Head of caudate nucleus (tissue), 42 donors: ENCODE measurements around the gene ACSL6.
"Not testable (repeated sequence)": the region's sequence is repeated elsewhere in the genome, so short reads cannot be mapped to it uniquely, and the experiment has no call there.

Experiments used
- DNase-seq, 42 donors: peaks; one replicate each; pipeline versions ENCODE4 v3.0.0 to v3.0.0-alpha.2; 2020 to 2021; ENCODE audit warnings: mixed read lengths in 7 of 42
- intact Hi-C: fragments of 100-400 bp; cut with DNase I; formaldehyde crosslinking; loops from one replicate; pipeline ENCODE4 v1.15.0; 2022

Gene ACSL6

DNA sequence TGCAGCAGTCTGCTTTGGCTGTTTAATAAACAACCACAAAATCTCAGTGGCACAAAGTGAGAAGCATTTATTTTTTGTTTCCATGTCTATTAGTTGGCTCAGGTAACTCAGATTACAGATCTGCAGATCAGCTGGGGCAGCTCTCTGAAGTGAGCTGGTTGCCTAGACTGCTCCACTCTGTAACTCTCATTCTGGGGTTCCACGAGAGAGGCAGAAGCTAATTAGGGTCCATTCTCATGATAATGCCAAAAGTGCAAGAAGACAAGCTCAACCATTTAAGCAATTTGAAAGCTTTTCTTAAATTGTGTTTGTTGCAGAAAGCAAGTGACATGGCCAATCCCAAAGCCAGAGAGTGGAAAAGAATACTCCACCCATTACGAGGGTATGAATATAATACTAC, 79.2 kb downstream of the ACSL6 start:
- DNase-seq: no peak
- intact Hi-C loops: no loop called here

DNA sequence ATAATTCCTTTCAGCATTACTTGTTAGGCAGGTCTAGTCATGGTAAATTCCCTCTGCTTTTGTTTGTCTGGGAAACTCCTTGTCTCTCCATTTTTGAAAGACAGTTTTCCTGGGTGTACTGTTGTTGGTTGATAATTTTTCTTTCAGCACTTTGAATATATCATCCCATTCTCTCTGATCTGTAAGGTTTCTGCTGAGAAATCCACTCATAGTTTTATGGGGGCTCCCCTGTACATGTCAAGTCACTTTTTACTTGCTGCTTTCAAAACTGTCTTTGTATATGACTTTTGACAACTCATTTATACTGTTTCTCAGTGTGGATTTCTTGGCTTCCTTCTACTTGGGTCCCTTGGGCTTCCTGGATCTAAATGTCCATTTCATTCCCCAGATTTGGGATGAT, 82.5 kb downstream of the ACSL6 start:
- intact Hi-C loops: no loop called here
- DNase-seq: no peak

DNA sequence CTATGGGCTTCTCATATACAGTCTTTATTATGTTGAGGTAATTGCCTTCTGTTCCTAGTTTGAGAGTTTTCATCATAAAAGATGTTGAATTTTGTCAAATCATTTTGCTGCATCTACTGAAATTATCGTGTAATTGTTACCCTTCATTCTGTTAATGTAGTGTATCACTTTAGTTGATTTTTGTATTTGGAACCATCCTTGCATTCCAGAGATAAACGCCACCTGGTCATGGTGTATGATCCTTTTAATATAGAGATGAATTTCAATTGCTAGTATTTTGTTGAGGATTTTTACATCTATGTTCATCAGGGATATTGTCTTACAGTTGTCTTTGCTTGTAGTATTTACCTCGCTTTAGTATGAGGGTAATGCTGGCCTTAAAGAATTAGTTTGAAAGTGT, 85.3 kb downstream of the ACSL6 start:
- intact Hi-C loops: no loop called here
- no peak for DNase-seq

DNA sequence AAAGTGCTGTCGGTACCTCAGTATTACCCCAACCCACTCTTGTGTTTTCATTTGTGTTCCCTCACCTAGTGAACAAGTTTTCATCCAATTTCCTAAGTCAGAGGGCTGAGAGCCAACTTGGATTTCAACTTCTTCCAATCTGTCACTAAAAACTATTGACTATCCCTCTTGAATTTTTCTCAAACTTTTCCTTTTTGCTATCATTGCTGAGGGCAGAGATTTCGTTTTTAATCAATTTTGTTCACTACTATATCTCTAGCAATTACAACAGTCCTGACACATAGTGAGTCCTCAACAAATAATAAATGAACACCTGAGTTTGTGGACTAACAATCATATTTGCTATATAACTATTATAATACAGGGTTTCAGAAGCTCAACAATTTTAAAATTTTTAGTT, 95.0 kb downstream of the ACSL6 start:
- DNase-seq: no peak
- intact Hi-C loops: no loop called here

DNA sequence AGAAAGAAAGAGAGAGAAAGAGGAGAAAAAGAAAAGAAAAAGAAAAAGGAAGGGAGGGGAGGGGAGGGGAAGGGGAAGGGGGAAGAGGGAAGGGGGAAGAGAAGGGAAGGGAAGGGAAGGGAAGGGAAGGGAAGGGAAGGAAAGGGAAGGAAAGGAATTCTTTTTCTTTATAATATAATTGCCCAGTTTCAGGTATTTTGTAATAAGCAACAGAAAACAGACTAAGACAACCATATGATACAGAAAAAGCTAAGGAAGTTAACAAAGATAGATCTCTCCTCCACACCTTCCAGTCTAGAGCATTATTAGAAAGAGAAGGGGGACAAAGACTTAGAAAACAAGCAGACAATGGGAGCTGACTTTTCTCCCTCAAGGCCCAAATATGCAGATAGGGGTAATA, 97.0 kb downstream of the ACSL6 start:
- intact Hi-C loops: no loop called here
- DNase-seq: no peak

DNA sequence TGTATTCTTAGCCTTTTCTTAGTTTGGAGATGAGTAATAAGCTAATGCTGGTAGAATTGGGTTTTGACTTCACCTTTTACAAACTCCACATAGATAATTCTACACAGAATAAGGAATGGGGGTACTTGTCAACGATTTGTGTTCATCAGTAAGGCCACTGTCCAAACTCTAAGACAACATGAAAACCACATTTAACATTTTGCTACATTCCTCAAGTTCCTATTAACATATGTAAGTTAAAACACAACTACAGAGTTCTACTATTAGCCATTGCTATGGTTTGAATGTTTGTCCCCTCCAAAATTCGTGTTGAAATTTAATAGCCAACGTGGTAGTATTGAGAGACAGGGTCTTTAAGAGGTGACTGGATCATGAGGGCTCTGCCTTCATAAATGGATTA, 97.9 kb downstream of the ACSL6 start:
- DNase-seq: no peak
- intact Hi-C loops: no loop called here

- no peak for DNase-seq
These were observed 104.8 kb downstream of the ACSL6 start for GRCh38 chr5:131906668-131907067.

GRCh38 chr5:131902266-131902665, 109.2 kb downstream of the ACSL6 start:
- intact Hi-C loops, DNase-seq: not testable (repeated sequence)

More at GRCh38 chr5:131906668-131907067, 104.8 kb downstream of the ACSL6 start:
- intact Hi-C loops: no loop called here
